Neural cell (in vitro differentiated cells): ENCODE measurements around the gene HJV.

Experiments used
- EP300 ChIP-seq: fragments of 450-650 bp; conservative IDR thresholded peaks from 2 replicates; pipeline ENCODE4 v1.6.1; 2014; ENCODE audit warnings: antibody characterized with exemption, mild to moderate bottlenecking, moderate library complexity; ENCODE audit not compliant: poor library complexity, severe bottlenecking
- EZH2 ChIP-seq: fragments of 200-600, 300-800 bp; shearing (Covaris generic), sonication (generic); IDR thresholded peaks from 2 replicates; pipeline ENCODE4 v1.6.1; 2014; ENCODE audit warnings: antibody characterized with exemption, low read length, borderline replicate concordance, mild to moderate bottlenecking; ENCODE audit not compliant: insufficient read depth, poor library complexity, severe bottlenecking
- MXI1 ChIP-seq: fragments of 450-650 bp; conservative IDR thresholded peaks from 2 replicates; pipeline ENCODE4 v1.6.1; 2014; ENCODE audit warnings: antibody characterized with exemption, mild to moderate bottlenecking; ENCODE audit not compliant: poor library complexity, severe bottlenecking
- POLR2AphosphoS5 ChIP-seq: IDR thresholded peaks from 2 replicates; pipeline ENCODE4 v1.6.1; 2012
- REST ChIP-seq: IDR thresholded peaks from 2 replicates; pipeline ENCODE4 v1.6.1; 2012; ENCODE audit warnings: borderline replicate concordance
- SMC3 ChIP-seq: fragments of 450-650 bp; conservative IDR thresholded peaks from 2 replicates; pipeline ENCODE4 v1.6.1; 2014; ENCODE audit warnings: antibody characterized with exemption, mild to moderate bottlenecking, moderate library complexity; ENCODE audit not compliant: poor library complexity
- TF ChIP-seq, protein P1 (sequence below): fragments of 450-650 bp; IDR thresholded peaks from 2 replicates; pipeline ENCODE4 v1.5.1; 2014; ENCODE audit warnings: antibody characterized with exemption, mild to moderate bottlenecking, moderate library complexity; ENCODE audit not compliant: poor library complexity, severe bottlenecking

DNA sequence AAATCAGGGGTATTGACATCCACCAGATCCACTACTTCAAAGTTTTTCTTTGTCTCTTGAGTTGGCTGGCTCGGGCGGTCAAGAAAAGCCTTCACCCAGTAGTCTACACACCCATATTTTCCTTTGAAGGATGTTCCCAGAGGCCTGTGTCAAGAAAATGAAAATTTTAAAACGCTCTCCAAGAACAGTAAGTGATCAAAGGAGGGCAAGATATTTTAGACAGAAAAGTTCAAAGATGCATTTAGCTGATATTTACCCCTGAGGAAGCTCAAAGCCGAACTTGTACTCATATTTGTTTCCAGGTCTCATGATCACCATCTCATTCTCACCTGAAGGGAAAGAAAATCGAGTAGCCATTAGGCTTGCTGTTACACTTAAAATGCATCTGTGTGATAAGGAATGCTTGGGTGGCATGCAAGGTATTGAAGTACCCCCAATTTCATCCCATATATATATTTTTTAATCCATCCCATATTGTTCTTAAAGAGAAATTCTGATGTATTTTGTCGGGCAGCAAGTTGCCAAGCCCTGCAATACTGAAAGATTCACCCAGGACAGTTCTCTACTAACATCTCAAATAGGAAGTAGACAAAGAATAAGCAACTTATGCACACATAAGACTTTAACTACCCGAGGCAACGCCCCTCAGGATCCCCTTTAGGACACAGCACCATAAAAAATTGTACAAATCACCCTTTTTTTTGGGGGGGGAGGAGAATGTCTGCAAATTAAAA lies 26.2 kb downstream of the HJV start:
- TF ChIP-seq, protein P1, sequence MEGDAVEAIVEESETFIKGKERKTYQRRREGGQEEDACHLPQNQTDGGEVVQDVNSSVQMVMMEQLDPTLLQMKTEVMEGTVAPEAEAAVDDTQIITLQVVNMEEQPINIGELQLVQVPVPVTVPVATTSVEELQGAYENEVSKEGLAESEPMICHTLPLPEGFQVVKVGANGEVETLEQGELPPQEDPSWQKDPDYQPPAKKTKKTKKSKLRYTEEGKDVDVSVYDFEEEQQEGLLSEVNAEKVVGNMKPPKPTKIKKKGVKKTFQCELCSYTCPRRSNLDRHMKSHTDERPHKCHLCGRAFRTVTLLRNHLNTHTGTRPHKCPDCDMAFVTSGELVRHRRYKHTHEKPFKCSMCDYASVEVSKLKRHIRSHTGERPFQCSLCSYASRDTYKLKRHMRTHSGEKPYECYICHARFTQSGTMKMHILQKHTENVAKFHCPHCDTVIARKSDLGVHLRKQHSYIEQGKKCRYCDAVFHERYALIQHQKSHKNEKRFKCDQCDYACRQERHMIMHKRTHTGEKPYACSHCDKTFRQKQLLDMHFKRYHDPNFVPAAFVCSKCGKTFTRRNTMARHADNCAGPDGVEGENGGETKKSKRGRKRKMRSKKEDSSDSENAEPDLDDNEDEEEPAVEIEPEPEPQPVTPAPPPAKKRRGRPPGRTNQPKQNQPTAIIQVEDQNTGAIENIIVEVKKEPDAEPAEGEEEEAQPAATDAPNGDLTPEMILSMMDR, result no peak
- no peak for TF ChIP-seq EZH2
- no peak for TF ChIP-seq MXI1
- no peak for TF ChIP-seq EP300
- no peak for TF ChIP-seq SMC3
- no peak for TF ChIP-seq POLR2AphosphoS5
- TF ChIP-seq REST, result no peak
